GM12878 (cell line): ENCODE results near the gene HP1BP3. TPM values are rescaled to one million over a fixed set of nuclear protein-coding genes. Genes with fewer than 3 reads are reported as not detected.

ENCODE experiments used
- EZH2 ChIP-seq: IDR thresholded peaks from 2 replicates; pipeline ENCODE4 v1.6.1; 2012; ENCODE audit warnings: low read depth, mild to moderate bottlenecking, control low read depth, inconsistent platforms, low read length, borderline replicate concordance; ENCODE audit not compliant: control insufficient read depth
- NFYA ChIP-seq: IDR thresholded peaks from 2 replicates; pipeline ENCODE4 v1.6.1; 2011; ENCODE audit warnings: low read depth, mild to moderate bottlenecking, low read length, improper control_type of control experiment, borderline replicate concordance
- ZBTB11 ChIP-seq: fragments of 450-650 bp; formaldehyde crosslinking; IDR thresholded peaks from 2 replicates; pipeline ENCODE4 v1.5.0; 2022; ENCODE audit warnings: mild to moderate bottlenecking, missing genetic modification characterization
- polyA plus RNA-seq, 11 experiments: library from polyadenylated mRNA; depleted of rRNA in 4 of 11; unstranded in 6 of 11; stranded (reverse) in 5 of 11; fragments of >200 nt; fragmentation: Nextera tagmentation in 4 of 11; fragmentation: Illumina TruSeq in 1 of 11; extraction: Ambion mirVana in 4 of 11; extraction: Trizol in 1 of 11; gene quantifications; 1 replicate in 1 of 11; 2 replicates in 10 of 11; pipeline versions ENCODE4 v1.2.1 to v1.2.3, GENCODE V29; 2011 to 2016; ENCODE audit warnings: inconsistent platforms in 2 of 11, missing spikeins in 2 of 11, low read depth in 1 of 11
- total RNA-seq, 4 experiments: library from RNA; depleted of rRNA in 3 of 4; stranded (reverse); fragments of >200 nt in 3 of 4; fragmentation: Illumina TruSeq in 1 of 4; extraction: Trizol in 1 of 4; gene quantifications; 2 replicates each; pipeline versions ENCODE4 v1.2.1 to v1.2.3, GENCODE V29; 2013 to 2021
- TF ChIP-seq, protein P1 (sequence below): IDR thresholded peaks from 2 replicates; pipeline ENCODE4 v1.6.1; 2012; ENCODE audit warnings: low read length, inconsistent platforms
- TF ChIP-seq, protein P2 (sequence below): IDR thresholded peaks from 2 replicates; pipeline ENCODE4 v1.6.1; 2011; ENCODE audit warnings: mild to moderate bottlenecking, low read depth, low read length, moderate library complexity; ENCODE audit not compliant: insufficient replicate concordance
- TF ChIP-seq, protein P3 (sequence below): IDR thresholded peaks from 2 replicates; pipeline ENCODE4 v1.6.1; 2011; ENCODE audit warnings: borderline replicate concordance, low read depth, mild to moderate bottlenecking, moderate library complexity, low read length; ENCODE audit not compliant: insufficient read depth, poor library complexity, severe bottlenecking

The HP1BP3 gene
- total and polyA plus RNA-seq, 10 of the 15 experiments (the other 5 are each of a cell fraction or from before 2014, with no cell fraction given): 32.6 to 188 (median 133) TPM

DNA sequence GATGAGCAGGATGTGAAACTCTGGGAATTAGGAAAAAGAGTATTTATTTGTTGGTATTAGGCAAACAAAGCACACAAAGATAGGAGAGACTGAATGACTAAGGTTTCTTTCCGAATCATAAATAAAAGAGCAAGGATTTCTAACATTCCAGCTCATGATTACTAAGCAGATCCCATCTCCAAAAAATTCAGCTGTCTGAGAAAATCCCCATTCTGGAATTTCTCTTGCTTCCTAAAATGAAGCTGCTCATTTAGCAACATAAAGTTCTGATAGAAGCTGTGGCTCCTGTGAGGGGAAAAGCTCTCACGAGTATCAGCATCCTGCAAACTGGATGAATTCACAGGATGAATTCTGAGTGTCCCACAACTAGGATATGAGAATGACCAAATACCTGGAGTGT, 47.9 kb downstream of the HP1BP3 start (continued):
- TF ChIP-seq, protein P1, sequence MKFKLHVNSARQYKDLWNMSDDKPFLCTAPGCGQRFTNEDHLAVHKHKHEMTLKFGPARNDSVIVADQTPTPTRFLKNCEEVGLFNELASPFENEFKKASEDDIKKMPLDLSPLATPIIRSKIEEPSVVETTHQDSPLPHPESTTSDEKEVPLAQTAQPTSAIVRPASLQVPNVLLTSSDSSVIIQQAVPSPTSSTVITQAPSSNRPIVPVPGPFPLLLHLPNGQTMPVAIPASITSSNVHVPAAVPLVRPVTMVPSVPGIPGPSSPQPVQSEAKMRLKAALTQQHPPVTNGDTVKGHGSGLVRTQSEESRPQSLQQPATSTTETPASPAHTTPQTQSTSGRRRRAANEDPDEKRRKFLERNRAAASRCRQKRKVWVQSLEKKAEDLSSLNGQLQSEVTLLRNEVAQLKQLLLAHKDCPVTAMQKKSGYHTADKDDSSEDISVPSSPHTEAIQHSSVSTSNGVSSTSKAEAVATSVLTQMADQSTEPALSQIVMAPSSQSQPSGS: no peak
- TF ChIP-seq, protein P2, sequence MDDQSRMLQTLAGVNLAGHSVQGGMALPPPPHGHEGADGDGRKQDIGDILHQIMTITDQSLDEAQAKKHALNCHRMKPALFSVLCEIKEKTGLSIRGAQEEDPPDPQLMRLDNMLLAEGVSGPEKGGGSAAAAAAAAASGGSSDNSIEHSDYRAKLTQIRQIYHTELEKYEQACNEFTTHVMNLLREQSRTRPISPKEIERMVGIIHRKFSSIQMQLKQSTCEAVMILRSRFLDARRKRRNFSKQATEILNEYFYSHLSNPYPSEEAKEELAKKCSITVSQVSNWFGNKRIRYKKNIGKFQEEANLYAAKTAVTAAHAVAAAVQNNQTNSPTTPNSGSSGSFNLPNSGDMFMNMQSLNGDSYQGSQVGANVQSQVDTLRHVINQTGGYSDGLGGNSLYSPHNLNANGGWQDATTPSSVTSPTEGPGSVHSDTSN: no peak
- TF ChIP-seq, protein P3, sequence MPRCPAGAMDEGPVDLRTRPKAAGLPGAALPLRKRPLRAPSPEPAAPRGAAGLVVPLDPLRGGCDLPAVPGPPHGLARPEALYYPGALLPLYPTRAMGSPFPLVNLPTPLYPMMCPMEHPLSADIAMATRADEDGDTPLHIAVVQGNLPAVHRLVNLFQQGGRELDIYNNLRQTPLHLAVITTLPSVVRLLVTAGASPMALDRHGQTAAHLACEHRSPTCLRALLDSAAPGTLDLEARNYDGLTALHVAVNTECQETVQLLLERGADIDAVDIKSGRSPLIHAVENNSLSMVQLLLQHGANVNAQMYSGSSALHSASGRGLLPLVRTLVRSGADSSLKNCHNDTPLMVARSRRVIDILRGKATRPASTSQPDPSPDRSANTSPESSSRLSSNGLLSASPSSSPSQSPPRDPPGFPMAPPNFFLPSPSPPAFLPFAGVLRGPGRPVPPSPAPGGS: no peak
- no peak for TF ChIP-seq NFYA
- TF ChIP-seq ZBTB11 (CRISPR knock-in tag): no peak
- TF ChIP-seq EZH2: no peak
- TF ChIP-seq, all 136 proteins: peak for 0
